Activated CD4-positive, CD25-positive, alpha-beta regulatory T cell treated with anti-CD3 and anti-CD28 coated beads, Interleukin-2, amount 50 U/mL, for 72 hours (primary cell): ENCODE measurements around the gene HS2ST1.
"Not testable (repeated sequence)": the region's sequence is repeated elsewhere in the genome, so short reads cannot be mapped to it uniquely, and the experiment has no call there.

ENCODE experiments used
- DNase-seq: peaks from one replicate; pipeline ENCODE4 v3.0.0; 2021

The HS2ST1 gene

DNA sequence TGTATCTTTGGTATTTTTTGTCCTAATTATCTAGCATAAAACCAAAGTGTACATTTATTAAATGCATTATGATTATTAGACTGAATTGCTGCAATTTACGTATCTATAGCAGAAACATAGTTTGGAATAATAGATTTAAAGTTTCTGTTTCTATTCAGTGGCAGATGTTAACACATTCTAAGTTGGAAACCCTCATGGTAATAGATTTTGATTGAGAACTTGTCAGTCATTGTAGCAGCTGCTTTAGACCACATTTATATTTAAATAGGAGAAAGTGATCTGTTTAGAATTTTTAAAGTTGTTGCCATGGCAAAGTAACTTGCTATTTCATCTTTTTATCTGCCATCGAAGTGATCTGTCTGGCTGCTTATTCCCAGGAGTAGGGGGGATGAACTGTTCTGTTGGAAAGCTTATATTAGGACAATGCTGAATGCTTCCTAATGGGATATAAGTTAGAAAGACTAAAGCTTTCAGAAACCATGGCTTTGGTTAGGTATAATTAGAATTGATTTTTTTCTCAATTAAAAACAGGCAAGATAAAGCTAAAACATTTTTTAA lies 61.6 kb downstream of the HS2ST1 start:
- DNase-seq: no peak

DNA sequence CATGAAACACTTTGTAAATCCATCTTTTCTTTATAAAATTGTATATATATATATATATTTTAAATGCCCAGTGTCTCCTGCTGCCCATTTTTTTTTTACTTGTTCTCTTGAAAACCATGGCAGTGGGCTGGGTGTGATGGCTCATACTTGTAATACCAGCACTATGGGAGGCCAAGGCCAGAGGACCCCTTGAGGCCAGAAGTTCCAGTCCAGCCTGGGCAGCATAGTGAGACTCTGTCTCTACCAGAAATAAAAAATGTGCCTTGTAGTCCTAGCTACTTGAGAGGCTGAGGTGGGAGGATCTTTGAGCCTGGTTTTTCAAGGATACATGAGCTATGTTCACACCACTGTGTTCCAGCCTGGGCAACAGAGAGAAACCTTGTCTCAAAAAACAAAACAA lies 62.2 kb downstream of the HS2ST1 start:
- no peak for DNase-seq

GRCh38 chr1:86981482-86982213 lies 67.2 kb downstream of the HS2ST1 start:
- DNase-seq: no peak

GRCh38 chr1:86983677-86984076 lies 69.2 kb downstream of the HS2ST1 start:
- not testable (repeated sequence) for DNase-seq

- DNase-seq: no peak
Measured at GRCh38 chr1:86987446-86987845, 73.0 kb downstream of the HS2ST1 start.

DNA sequence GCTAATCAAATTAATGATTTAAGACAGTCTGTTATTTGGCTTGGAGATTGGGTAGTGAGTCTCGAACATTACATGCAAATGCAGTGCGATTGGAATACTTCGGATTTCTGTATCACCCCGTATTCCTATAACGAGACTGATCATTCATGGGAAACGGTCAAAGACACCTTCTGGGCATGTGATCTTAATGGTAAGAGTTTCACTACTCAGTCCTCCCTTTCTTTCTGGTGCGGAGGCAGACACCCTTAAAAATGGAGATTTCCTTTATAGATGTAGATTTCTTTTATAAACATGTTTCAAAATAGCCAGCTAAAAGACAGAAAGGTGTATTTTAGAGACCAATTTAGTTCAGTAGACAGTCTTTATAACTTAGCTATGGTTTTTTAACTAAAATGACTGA lies 74.4 kb downstream of the HS2ST1 start:
- DNase-seq: no peak

- not testable (repeated sequence) for DNase-seq
Measured at GRCh38 chr1:86989690-86990089, 75.3 kb downstream of the HS2ST1 start.

GRCh38 chr1:86990826-86991225 lies 76.4 kb downstream of the HS2ST1 start:
- DNase-seq: no peak

- no peak for DNase-seq
Measured at GRCh38 chr1:86991549-86992186, 77.2 kb downstream of the HS2ST1 start.

GRCh38 chr1:86992861-86993260 lies 78.4 kb downstream of the HS2ST1 start:
- DNase-seq: no peak

DNA sequence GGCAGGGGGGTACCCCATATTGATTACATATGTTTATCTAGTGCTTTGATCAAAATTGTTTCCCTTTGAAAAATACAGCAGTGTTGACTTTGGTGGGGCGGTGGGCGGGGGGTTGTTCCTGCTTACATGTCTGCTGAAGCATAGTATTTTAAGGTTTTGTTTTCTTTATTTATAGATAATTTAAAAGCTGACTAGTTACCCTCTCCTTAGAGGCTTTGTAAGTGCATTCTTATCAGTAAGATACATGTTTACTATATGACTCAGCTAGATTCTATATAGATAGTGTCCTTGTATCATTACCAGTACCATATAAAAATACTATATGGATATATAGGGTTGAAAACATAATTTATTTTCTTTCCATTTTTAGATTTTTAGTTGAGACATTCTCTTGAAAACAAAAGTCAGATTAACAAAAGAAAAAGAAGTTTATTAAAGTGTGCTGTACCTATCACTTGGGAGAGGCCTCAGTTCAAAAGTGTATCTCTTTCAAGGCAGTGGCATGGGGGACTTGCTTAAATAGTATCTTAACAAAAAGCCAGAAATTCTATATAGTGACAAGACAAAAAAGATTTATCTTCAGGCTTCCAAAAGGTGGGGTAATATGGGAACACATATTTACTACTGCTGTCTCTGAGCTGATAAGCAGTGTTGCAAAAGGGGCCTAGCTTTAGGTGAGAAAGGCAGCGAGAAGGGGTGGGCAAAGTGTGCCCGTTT lies 79.0 kb downstream of the HS2ST1 start:
- DNase-seq: no peak

DNA sequence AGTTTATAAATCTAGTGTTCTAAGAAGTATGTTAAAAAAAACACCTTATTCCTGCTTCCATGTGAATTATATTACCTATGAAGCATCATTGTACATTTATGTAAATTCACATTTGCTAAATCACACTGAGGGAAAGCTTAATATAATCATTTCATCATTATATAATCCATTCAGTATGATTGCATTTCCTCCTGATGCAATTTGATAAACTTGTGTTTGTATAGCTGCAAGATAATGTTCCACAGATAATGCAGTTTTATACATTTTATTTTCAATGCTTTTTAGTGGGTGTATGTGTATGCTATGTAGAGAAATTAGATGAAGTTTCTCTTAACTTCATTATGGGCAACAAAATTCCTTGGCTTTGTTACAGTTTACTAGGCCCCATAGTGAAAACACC lies 79.6 kb downstream of the HS2ST1 start:
- DNase-seq: no peak

GRCh38 chr1:86997538-86997937 lies 83.1 kb downstream of the HS2ST1 start:
- DNase-seq: no peak

DNA sequence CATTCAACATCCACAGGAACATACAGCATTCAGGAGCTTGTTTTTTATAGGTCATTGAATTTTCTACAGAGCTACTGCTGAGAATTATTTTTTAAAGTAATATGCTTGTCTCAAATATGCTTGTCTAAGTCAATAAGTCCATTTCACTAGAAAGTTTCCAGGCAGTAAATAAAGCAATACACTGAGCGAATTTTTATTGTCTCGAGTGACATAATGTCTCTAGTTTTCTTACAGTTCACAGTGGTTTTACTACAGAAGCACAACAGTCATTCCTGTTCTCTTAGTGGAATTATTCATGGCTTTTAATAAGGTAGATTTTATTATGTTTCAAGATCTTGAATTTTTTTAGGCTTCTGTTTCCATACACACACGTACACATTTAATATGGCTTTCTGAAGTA lies 83.8 kb downstream of the HS2ST1 start:
- no peak for DNase-seq

DNA sequence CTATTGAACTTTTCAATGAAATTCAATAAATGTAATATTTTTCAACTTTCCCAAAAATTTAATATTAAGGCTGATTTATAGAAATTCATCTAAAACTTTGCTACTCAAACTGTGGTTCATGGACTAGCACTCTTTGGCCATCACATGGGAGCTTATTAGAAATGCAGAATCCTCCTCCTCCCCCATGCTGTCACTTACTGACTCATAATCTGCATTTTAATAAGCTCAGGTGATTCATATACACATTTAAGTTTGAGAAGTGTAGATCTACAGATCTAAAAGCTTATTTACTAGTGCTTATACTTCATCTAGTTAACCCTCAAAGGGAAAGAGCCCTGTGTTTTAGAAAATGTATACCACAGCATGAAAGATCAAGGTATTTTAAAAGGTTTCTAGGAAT lies 84.3 kb downstream of the HS2ST1 start:
- DNase-seq: no peak

GRCh38 chr1:87000460-87000859 lies 86.0 kb downstream of the HS2ST1 start:
- no peak for DNase-seq

GRCh38 chr1:87004857-87005256 lies 90.4 kb downstream of the HS2ST1 start:
- no peak for DNase-seq

DNA sequence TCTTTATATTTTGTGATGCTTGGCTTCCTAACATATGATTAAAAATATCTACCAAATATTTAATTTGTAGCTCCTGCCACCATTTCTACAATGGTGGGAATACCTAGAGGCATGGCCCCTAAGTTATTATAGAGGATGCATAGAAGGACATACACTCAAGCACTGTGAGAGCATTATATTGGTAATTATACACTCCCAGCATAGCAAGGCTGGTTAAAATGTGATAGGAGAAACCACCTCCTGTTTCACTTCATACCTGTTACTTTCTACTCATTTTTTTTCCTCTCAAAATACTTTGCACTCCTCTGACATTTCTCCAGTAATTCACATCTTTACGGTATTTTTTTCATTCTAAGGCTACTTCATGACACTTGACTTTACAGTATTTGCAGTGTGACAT lies 92.9 kb downstream of the HS2ST1 start:
- DNase-seq: no peak

GRCh38 chr1:87013385-87013784 lies 99.0 kb downstream of the HS2ST1 start:
- DNase-seq: not testable (repeated sequence)

- no peak for DNase-seq
Measured at GRCh38 chr1:87017998-87018672, 103.7 kb downstream of the HS2ST1 start.

DNA sequence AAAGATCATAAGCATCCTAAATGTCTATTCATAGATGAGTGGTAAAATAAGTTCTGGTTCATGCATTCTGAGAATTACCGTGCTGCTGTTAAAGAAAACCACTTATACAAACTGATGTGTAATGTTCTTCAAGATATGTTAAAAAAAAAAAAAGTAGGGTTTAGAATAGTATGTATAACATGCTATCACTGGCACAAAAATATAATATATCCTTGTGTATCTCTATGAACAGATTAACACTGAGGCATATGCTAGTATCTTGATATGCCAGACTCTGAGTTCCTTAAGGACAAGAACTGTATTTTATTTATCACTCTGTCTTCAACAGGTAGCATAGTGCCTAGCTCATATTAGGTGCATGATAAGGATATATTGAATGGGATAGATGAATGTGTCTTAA lies 108.9 kb downstream of the HS2ST1 start:
- no peak for DNase-seq

DNA sequence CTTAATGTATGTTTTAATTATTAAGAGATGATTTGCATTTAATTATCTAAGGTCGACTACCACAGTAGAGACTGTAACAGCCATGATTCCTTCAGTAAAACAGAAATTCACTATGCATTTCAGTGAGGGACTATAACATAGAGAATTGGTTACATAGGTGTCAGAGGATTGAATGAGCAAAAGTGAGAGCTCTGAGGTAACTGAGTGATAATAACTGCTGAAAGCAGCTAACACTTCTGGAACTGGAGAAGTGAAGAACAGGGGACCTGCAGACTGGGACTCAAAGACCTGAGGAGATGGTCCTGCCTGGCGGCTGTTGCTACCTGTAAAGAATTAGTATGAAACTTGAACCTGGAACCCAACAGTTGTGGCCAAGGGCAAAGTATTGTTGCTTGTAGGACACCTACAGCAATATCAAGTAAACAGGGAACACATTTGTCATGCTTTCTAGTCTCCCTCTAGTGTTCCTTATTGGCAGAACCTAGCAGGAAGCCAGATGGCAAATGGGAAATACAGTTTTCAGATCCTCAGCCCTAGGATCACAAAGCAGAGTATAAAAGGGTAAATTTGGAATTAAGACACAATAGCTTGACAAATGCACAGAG lies 110.6 kb downstream of the HS2ST1 start:
- no peak for DNase-seq

- not testable (repeated sequence) for DNase-seq
Measured at GRCh38 chr1:87027561-87027960, 113.1 kb downstream of the HS2ST1 start.
